HepG2 (cell line): ENCODE results near the gene P2RY2. TPM values are rescaled to one million over a fixed set of nuclear protein-coding genes. Genes with fewer than 3 reads are reported as not detected.

Experiments
- AFF4 ChIP-seq: sonication (generic); formaldehyde crosslinking; IDR thresholded peaks from 2 replicates; pipeline ENCODE4 v1.4.0; 2020; ENCODE audit warnings: missing genetic modification reagents
- ATF7-NPFF ChIP-seq: sonication (generic); formaldehyde crosslinking; IDR thresholded peaks from 2 replicates; pipeline ENCODE4 v1.8.1; 2023; ENCODE audit warnings: mild to moderate bottlenecking, low read depth, missing genetic modification reagents, moderate library complexity
- EEA1 ChIP-seq: sonication (generic); formaldehyde crosslinking; IDR thresholded peaks from 2 replicates; pipeline ENCODE4 v1.5.1; 2020; ENCODE audit warnings: mild to moderate bottlenecking, missing genetic modification reagents, borderline replicate concordance
- HDAC6 ChIP-seq: fragments of 200-600 bp; sonication (generic); IDR thresholded peaks from 2 replicates; pipeline ENCODE4 v1.7.0; 2017; ENCODE audit warnings: mild to moderate bottlenecking, antibody characterized with exemption, low read length, low read depth
- HNF4G ChIP-seq, 2 experiments: sonication (generic) in 1 of 2; formaldehyde crosslinking in 1 of 2; IDR thresholded peaks; 2 replicates each; pipeline versions ENCODE4 v1.4.0 to v1.6.1; 2011 to 2020; ENCODE audit warnings: borderline replicate concordance in 2 of 2, low read depth in 2 of 2, mild to moderate bottlenecking in 2 of 2, low read length in 1 of 2, missing genetic modification reagents in 1 of 2, moderate library complexity in 1 of 2
- KDM2A ChIP-seq: sonication (generic); formaldehyde crosslinking; IDR thresholded peaks from 2 replicates; pipeline ENCODE4 v1.4.0; 2020; ENCODE audit warnings: low read depth, missing genetic modification reagents, borderline replicate concordance
- LRRFIP1 ChIP-seq: sonication (generic); formaldehyde crosslinking; conservative IDR thresholded peaks from 2 replicates; pipeline ENCODE4 v1.4.0; 2020; ENCODE audit warnings: missing genetic modification reagents
- NFE2L2 ChIP-seq: fragments of 150-350 bp; IDR thresholded peaks from 2 replicates; pipeline ENCODE4 v1.6.1; 2014; ENCODE audit warnings: low read length
- NFRKB ChIP-seq: fragments of 450-650 bp; IDR thresholded peaks from 2 replicates; pipeline ENCODE4 v1.6.1; 2017
- NR0B2 ChIP-seq: sonication (generic); formaldehyde crosslinking; IDR thresholded peaks from 2 replicates; pipeline ENCODE4 v1.4.0; 2020; ENCODE audit warnings: mild to moderate bottlenecking, missing genetic modification reagents
- POGZ ChIP-seq: sonication (generic); formaldehyde crosslinking; IDR thresholded peaks from 2 replicates; pipeline ENCODE4 v1.4.0; 2020; ENCODE audit warnings: mild to moderate bottlenecking, missing genetic modification reagents
- TSC22D2 ChIP-seq: sonication (generic); formaldehyde crosslinking; IDR thresholded peaks from 2 replicates; pipeline ENCODE4 v1.5.1; 2020; ENCODE audit warnings: missing genetic modification reagents, mild to moderate bottlenecking, borderline replicate concordance
- ZBTB2 ChIP-seq: sonication (generic); formaldehyde crosslinking; IDR thresholded peaks from 2 replicates; pipeline ENCODE4 v1.8.0; 2022; ENCODE audit warnings: low read depth, missing genetic modification reagents
- ZBTB7B ChIP-seq: sonication (generic); formaldehyde crosslinking; IDR thresholded peaks from 2 replicates; pipeline ENCODE4 v1.4.0; 2020; ENCODE audit warnings: missing genetic modification reagents
- ZFP36L1 ChIP-seq: sonication (generic); formaldehyde crosslinking; IDR thresholded peaks from 2 replicates; pipeline ENCODE4 v1.8.0; 2022; ENCODE audit warnings: mild to moderate bottlenecking, missing genetic modification reagents, moderate library complexity
- ZNF547 ChIP-seq: sonication (generic); formaldehyde crosslinking; IDR thresholded peaks from 2 replicates; pipeline ENCODE4 v1.5.1; 2020; ENCODE audit warnings: mild to moderate bottlenecking, missing genetic modification reagents
- ZNF574 ChIP-seq: sonication (generic); formaldehyde crosslinking; IDR thresholded peaks from 2 replicates; pipeline ENCODE4 v1.4.0; 2020; ENCODE audit warnings: missing genetic modification reagents
- polyA plus RNA-seq, 8 experiments: library from polyadenylated mRNA; depleted of rRNA in 3 of 8; stranded (reverse) in 7 of 8; unstranded in 1 of 8; fragments of >200 nt; fragmentation: Illumina TruSeq in 4 of 8; extraction: Trizol in 4 of 8; gene quantifications; 2 replicates each; pipeline versions ENCODE4 v1.2.1 to v1.2.3, GENCODE V29; 2011 to 2016; ENCODE audit warnings: low read depth in 4 of 8, missing spikeins in 1 of 8, mixed read lengths in 1 of 8; ENCODE audit not compliant: insufficient read depth in 1 of 8
- total RNA-seq, 5 experiments: library from RNA; depleted of rRNA; stranded (reverse); fragments of >200 nt; fragmentation: Illumina TruSeq; extraction: Trizol; gene quantifications; 2 replicates each; pipeline ENCODE4 v1.2.3, GENCODE V29; 2016; ENCODE audit warnings: low read depth in 1 of 5

Gene P2RY2
- total and polyA plus RNA-seq, 2 of the 13 experiments (the other 11 are each of a cell fraction or from before 2014, with no cell fraction given), result 0.95 to 3.1 TPM

- no peak for TF ChIP-seq HDAC6
- no peak for TF ChIP-seq ZBTB2 (CRISPR knock-in tag)
- TF ChIP-seq ATF7-NPFF (CRISPR knock-in tag), result 0 out of 2 replicates have a peak, but pooled peaks have one; percentile 16
- TF ChIP-seq EEA1 (CRISPR knock-in tag), result no peak
- no peak; the same call in 1 of the 2 replicates for TF ChIP-seq NR0B2 (CRISPR knock-in tag)
- no peak for TF ChIP-seq ZFP36L1 (CRISPR knock-in tag)
- no peak for TF ChIP-seq HNF4G (IDR thresholded peaks at IDR 0.05; ENCODE audit: borderline replicate concordance, low read depth, low read length)
- no peak for TF ChIP-seq HNF4G (CRISPR knock-in tag; IDR thresholded peaks at IDR 0.05; ENCODE audit: borderline replicate concordance, low read depth)
- no peak for TF ChIP-seq ZNF574 (CRISPR knock-in tag)
- TF ChIP-seq KDM2A, result peak; percentile 75; the same call in 1 of the 2 replicates
- no peak for TF ChIP-seq NFRKB
- 0 out of 2 replicates have a peak, but pooled peaks have one; percentile 27 for TF ChIP-seq ZNF547 (CRISPR knock-in tag)
- TF ChIP-seq POGZ (CRISPR knock-in tag), result no peak
- no peak for TF ChIP-seq NFE2L2
- TF ChIP-seq TSC22D2 (CRISPR knock-in tag), result no peak
- TF ChIP-seq LRRFIP1 (CRISPR knock-in tag), result no peak
- no peak for TF ChIP-seq AFF4 (CRISPR knock-in tag)
- no peak; the same call in 1 of the 2 replicates for TF ChIP-seq ZBTB7B (CRISPR knock-in tag)
Observed at GRCh38 chr11:73177778-73178539, 40.1 kb upstream of the P2RY2 start (continued).
